ENCODE data around the gene KCNK6. TPM values are rescaled to one million over a fixed set of nuclear protein-coding genes. Genes with fewer than 3 reads are reported as not detected.
"Not testable (repeated sequence)": the region's sequence is repeated elsewhere in the genome, so short reads cannot be mapped to it uniquely, and the experiment has no call there.

Gene KCNK6
- total RNA-seq, 1 donor from 2014 or later: 22.8 TPM

- no peak for DNase-seq (ENCODE audit: low spot score in 2 of 2)
- TF ChIP-seq, protein P1, sequence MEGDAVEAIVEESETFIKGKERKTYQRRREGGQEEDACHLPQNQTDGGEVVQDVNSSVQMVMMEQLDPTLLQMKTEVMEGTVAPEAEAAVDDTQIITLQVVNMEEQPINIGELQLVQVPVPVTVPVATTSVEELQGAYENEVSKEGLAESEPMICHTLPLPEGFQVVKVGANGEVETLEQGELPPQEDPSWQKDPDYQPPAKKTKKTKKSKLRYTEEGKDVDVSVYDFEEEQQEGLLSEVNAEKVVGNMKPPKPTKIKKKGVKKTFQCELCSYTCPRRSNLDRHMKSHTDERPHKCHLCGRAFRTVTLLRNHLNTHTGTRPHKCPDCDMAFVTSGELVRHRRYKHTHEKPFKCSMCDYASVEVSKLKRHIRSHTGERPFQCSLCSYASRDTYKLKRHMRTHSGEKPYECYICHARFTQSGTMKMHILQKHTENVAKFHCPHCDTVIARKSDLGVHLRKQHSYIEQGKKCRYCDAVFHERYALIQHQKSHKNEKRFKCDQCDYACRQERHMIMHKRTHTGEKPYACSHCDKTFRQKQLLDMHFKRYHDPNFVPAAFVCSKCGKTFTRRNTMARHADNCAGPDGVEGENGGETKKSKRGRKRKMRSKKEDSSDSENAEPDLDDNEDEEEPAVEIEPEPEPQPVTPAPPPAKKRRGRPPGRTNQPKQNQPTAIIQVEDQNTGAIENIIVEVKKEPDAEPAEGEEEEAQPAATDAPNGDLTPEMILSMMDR (IDR thresholded peaks at IDR 0.05): no peak
- no peaks in the 10 kb centered on the region for H3K9me3 ChIP-seq
- H3K27ac ChIP-seq: no peak overlapping the region
- no peaks in the 10 kb centered on the region for H3K27me3 ChIP-seq
- intact Hi-C loops (cut with DNase I): no loop called here
- H3K4me3 ChIP-seq: no peak overlapping the region
- H3K4me1 ChIP-seq: peaks cover 0 to 12% of the 10 kb centered on the region in 2 donors
- no peaks in the 10 kb centered on the region for H3K36me3 ChIP-seq
Measured at GRCh38 chr19:38360351-38360750, 40.7 kb downstream of the KCNK6 start.

DNA sequence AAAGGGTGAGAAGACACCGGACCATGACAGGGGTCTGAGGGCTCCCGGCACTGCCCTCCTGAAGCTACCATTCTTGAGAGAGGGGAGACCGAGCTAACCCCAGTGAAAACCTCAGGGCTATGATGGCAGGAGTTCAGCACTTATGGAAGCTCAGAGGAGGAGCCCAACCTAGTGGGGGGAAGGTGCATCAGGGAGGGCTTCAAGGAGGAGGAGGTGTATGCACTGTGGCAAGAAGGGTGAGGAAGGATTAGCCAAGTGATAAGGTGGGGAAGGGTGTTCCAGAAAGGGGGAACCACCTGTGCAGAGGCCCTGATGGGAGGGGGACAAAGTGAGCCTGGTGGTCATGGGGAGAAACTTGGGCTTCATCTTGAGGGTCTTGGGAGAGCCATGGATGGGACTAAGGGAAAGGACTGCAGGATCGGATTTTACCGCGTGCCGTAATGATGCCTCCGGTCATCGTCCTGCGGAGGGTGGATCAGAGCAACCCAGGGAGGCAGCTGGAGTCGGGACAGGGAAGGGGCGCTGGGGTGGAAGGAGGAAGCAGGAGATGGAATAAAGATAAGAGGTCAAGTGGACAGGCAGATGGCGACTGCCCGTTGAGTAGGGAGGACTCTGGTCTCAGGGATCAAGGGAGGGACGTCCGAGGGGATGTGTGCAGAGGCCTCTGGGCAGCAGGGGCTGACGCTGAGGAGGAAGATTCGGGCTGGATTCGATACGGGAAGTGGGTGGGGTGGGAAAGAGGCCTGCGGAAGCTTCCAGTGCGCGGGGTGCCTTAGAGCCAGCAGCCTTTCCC, 41.4 kb downstream of the KCNK6 start:
- TF ChIP-seq, protein P1 (IDR thresholded peaks at IDR 0.05): no peak
- H3K27me3 ChIP-seq: no peaks in the 10 kb centered on the region
- no peak for DNase-seq (ENCODE audit: low spot score in 2 of 2)
- no peaks in the 10 kb centered on the region for H3K9me3 ChIP-seq
- no peak overlapping the region for H3K27ac ChIP-seq
- no peaks in the 10 kb centered on the region for H3K36me3 ChIP-seq
- H3K4me1 ChIP-seq: peaks cover 0 to 12% of the 10 kb centered on the region in 2 donors
- intact Hi-C loops (cut with DNase I): no loop called here
- peak overlapping the region; percentile 49 to 77 for H3K4me3 ChIP-seq

DNA sequence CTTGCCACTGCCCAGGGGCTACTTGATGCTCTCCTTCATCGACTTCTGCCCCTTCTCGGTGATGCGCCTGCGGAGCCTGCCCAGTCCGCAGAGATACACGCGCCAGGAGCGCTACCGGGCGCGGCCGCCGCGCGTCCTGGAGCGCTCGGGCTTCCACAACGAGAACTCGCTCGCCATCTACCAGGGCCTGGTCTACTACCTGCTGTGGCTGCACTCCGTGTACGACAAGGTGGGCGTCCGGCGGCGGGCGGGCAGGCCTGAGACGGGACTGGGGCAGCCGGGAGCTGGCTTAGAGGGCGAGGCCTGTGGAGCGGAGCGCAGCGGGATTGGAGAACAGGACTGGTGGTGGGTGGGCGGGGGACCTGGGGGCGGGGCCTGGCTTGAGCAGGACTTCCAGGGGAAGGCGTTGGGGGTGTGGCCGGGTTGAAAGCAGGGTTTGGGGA, 42.0 kb downstream of the KCNK6 start:
- H3K9me3 ChIP-seq: no peaks in the 10 kb centered on the region
- no peak overlapping the region for H3K27ac ChIP-seq
- TF ChIP-seq, protein P1 (IDR thresholded peaks at IDR 0.05): peak in 1 of 3 experiments; percentile 8
- peak in 1 of 2 donors; percentile 78 for DNase-seq (ENCODE audit: low spot score in 2 of 2)
- intact Hi-C loops (cut with DNase I): no loop called here
- H3K27me3 ChIP-seq: no peaks in the 10 kb centered on the region
- peak overlapping the region; percentile 49 to 77 for H3K4me3 ChIP-seq
- no peaks in the 10 kb centered on the region for H3K36me3 ChIP-seq
- peaks cover 0 to 12% of the 10 kb centered on the region in 2 donors for H3K4me1 ChIP-seq

GRCh38 chr19:38362076-38362945, 42.7 kb downstream of the KCNK6 start:
- DNase-seq (ENCODE audit: low spot score in 2 of 2): peak; percentile 39 to 86
- no peaks in the 10 kb centered on the region for H3K9me3 ChIP-seq
- TF ChIP-seq, protein P1 (IDR thresholded peaks at IDR 0.05): no peak
- H3K4me1 ChIP-seq: peaks cover 0 to 12% of the 10 kb centered on the region in 2 donors
- intact Hi-C loops (cut with DNase I): no loop called here
- H3K36me3 ChIP-seq: no peaks in the 10 kb centered on the region
- peak overlapping the region in 1 of 2 donors; percentile 2 for H3K27ac ChIP-seq
- H3K27me3 ChIP-seq: no peaks in the 10 kb centered on the region
- H3K4me3 ChIP-seq: peak overlapping the region; percentile 49 to 77

DNA sequence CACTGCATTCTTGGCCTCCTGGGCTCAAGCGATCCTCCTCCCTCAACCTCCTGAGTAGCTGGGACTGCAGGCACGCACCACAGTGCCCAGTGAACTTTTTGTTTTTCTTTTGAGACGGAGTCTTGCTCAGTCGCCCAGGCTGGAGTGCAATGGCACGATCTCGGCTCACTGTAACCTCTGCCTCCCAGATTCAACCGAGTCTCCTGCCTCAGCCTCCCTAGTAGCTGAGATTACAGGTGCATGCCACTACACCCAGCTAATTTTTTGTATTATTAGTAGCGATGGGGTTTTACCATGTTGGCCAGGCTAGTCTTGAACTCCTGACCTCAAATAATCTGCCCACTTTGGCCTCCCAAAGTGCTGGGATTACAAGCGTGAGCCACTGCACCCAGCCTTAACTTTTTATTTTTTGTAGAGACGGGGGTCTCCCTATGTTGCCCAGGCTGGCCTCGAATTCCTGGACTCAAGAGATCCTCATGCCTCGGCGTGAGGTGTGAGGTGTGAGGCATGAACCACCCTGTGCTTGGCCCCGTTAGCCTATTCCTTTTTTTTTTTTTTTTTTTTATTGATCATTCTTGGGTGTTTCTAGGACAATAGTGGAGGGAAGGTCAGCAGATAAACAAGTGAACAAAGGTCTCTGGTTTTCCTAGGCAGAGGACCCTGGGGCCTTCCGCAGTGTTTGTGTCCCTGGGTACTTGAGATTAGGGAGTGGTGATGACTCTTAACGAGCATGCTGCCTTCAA, 43.5 kb downstream of the KCNK6 start:
- Histone ChIP-seq H3K4me1 (peaks cover 0 to 12% of the 10 kb centered on the region in 2 donors), H3K4me3 (peak overlapping the region in 1 of 2 donors; percentile 77)
- H3K27ac ChIP-seq; H3K9me3 ChIP-seq; DNase-seq (ENCODE audit: low spot score in 2 of 2); H3K27me3 ChIP-seq; intact Hi-C loops (cut with DNase I); H3K36me3 ChIP-seq: not testable (repeated sequence)

Data from ascending aorta (tissue), 2 donors.